ENCODE results near the gene MEIS1.

- TF ChIP-seq EZH2phosphoT487 (IDR thresholded peaks at IDR 0.05; ENCODE audit: insufficient read depth, low read depth) = no peak
- no peak for TF ChIP-seq EZH2 (IDR thresholded peaks at IDR 0.05; ENCODE audit: insufficient read depth, poor library complexity, severe bottlenecking)
Observed at GRCh38 chr2:66534461-66534860, 99.5 kb downstream of the MEIS1 start.

Measured in GM23248 (cell line).